NB4 (cell line): ENCODE data around the gene EXOC3L2.

Experiments used
- POLR2A ChIP-seq: IDR thresholded peaks from 2 replicates; pipeline ENCODE4 v1.6.1; 2011; ENCODE audit warnings: mild to moderate bottlenecking; ENCODE audit not compliant: insufficient read length; ENCODE audit errors: extremely low read depth
- TF ChIP-seq, protein P1 (sequence below): IDR thresholded peaks from one replicate; pipeline ENCODE4 v1.5.1; 2012; ENCODE audit warnings: low read depth, low read length

DNA sequence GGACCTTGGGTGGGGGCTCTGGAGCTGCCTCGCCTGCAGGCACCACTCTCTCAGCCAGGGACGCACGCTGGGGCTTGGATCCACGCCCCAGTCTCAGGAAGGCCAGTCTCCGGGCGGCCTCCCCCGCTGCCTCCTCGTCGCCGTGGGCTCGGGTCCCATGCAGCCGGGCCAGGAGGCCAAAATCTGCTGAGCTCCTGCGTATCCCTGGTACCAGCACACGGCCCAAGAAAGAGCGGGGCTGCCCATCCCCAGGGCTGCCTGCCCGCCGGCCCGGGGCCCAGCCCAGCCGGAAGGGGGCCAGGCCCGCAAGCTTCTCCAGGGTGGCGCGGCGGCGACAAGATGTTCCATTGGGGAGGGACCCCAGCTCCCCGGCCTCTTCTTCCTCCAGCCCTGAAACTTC is 6.7 kb downstream of the EXOC3L2 start:
- no peak for TF ChIP-seq POLR2A
- TF ChIP-seq, protein P1, sequence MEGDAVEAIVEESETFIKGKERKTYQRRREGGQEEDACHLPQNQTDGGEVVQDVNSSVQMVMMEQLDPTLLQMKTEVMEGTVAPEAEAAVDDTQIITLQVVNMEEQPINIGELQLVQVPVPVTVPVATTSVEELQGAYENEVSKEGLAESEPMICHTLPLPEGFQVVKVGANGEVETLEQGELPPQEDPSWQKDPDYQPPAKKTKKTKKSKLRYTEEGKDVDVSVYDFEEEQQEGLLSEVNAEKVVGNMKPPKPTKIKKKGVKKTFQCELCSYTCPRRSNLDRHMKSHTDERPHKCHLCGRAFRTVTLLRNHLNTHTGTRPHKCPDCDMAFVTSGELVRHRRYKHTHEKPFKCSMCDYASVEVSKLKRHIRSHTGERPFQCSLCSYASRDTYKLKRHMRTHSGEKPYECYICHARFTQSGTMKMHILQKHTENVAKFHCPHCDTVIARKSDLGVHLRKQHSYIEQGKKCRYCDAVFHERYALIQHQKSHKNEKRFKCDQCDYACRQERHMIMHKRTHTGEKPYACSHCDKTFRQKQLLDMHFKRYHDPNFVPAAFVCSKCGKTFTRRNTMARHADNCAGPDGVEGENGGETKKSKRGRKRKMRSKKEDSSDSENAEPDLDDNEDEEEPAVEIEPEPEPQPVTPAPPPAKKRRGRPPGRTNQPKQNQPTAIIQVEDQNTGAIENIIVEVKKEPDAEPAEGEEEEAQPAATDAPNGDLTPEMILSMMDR: no peak
